HFFc6 (cell line): ENCODE results near the gene NATD1. TPM values are rescaled to one million over a fixed set of nuclear protein-coding genes. Genes with fewer than 3 reads are reported as not detected.

ENCODE experiments used
- DNase-seq: peaks from one replicate; pipeline ENCODE4 v3.0.0-alpha.2; 2018
- H3K27ac Mint-ChIP-seq: 2 replicates; pipeline ENCODE4 v1.8.0; 2020; ENCODE audit warnings: mild to moderate bottlenecking, mixed read lengths
- H3K27me3 Mint-ChIP-seq: 2 replicates; pipeline ENCODE4 v1.8.0; 2021; ENCODE audit warnings: mild to moderate bottlenecking, moderate library complexity, mixed read lengths; ENCODE audit not compliant: insufficient read depth
- H3K36me3 Mint-ChIP-seq: 2 replicates; pipeline ENCODE4 v1.8.0; 2021; ENCODE audit warnings: low read depth, mixed read lengths
- H3K4me1 Mint-ChIP-seq: 2 replicates; pipeline ENCODE4 v1.8.0; 2020; ENCODE audit warnings: low read depth, mixed read lengths
- H3K4me3 Mint-ChIP-seq: 2 replicates; pipeline ENCODE4 v1.8.0; 2020; ENCODE audit warnings: mild to moderate bottlenecking, moderate library complexity, mixed read lengths
- H3K9me3 Mint-ChIP-seq: 2 replicates; pipeline ENCODE4 v1.8.0; 2020; ENCODE audit warnings: mild to moderate bottlenecking, mixed read lengths
- total RNA-seq, 6 experiments: library from RNA; stranded (reverse); fragmentation: NEBNext Ultra II Directional; extraction: Animal tissue kit (Norgen Biotek cat#: 25700); gene quantifications; 2 replicates in 1 of 6; 3 replicates in 5 of 6; pipeline ENCODE4 v1.2.3, GENCODE V29; 2021
- TF ChIP-seq, protein P1 (sequence below): fragments of 200-600 bp; sonication (generic); IDR thresholded peaks from 2 replicates; pipeline ENCODE4 v1.5.0; 2021; ENCODE audit warnings: antibody characterized with exemption, mild to moderate bottlenecking

Gene NATD1
- total RNA-seq, 6 experiments from 2014 or later, result 3.7 to 7.9 (median 4.1) TPM

DNA sequence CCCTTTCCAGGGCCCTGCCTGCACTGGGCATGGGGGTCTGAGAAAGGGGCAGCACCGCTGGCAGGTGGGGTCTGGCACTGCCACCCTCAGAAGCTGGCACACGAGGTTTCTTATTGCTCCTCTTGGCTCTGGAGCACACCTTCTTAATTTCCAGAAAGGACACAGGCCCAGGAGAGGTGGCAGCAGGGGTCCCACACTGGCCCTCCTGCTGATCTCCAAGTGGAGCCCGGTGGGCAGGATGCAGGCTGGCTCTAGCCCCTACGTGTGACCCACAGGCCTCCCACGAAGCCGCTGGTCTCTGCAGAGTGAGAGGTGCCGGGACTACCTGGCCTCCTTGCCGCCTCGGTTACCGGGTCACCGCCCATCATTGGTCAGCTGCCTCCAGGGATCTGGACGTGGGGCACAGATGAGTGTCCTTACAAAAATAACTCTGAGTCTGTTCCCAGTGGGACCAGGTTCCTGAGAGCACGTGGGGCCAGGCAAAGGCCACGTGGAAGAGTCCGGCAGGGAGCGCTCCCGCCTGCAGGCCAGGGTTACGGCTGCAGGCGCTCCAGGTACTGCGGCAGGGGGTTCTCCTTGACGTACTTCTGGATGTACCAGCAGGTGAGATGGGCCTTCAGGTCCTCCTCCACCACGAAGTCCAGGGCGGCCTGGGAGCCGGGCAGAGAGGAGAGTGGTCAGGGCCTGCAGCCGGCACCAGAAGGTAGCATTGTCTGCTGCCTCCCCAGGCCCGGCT is 10.3 kb downstream of the NATD1 start:
- Mint-ChIP-seq H3K27ac (no peak overlapping the region), H3K4me1 (peaks cover 8% of the 10 kb centered on the region; the same call in 1 of the 2 replicates), H3K9me3 (no peaks in the 10 kb centered on the region), H3K27me3 (peaks cover 2% of the 10 kb centered on the region), H3K36me3 (no peaks in the 10 kb centered on the region), H3K4me3 (no peak overlapping the region)
- TF ChIP-seq, protein P1, sequence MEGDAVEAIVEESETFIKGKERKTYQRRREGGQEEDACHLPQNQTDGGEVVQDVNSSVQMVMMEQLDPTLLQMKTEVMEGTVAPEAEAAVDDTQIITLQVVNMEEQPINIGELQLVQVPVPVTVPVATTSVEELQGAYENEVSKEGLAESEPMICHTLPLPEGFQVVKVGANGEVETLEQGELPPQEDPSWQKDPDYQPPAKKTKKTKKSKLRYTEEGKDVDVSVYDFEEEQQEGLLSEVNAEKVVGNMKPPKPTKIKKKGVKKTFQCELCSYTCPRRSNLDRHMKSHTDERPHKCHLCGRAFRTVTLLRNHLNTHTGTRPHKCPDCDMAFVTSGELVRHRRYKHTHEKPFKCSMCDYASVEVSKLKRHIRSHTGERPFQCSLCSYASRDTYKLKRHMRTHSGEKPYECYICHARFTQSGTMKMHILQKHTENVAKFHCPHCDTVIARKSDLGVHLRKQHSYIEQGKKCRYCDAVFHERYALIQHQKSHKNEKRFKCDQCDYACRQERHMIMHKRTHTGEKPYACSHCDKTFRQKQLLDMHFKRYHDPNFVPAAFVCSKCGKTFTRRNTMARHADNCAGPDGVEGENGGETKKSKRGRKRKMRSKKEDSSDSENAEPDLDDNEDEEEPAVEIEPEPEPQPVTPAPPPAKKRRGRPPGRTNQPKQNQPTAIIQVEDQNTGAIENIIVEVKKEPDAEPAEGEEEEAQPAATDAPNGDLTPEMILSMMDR, result no peak
- no peak for DNase-seq

DNA sequence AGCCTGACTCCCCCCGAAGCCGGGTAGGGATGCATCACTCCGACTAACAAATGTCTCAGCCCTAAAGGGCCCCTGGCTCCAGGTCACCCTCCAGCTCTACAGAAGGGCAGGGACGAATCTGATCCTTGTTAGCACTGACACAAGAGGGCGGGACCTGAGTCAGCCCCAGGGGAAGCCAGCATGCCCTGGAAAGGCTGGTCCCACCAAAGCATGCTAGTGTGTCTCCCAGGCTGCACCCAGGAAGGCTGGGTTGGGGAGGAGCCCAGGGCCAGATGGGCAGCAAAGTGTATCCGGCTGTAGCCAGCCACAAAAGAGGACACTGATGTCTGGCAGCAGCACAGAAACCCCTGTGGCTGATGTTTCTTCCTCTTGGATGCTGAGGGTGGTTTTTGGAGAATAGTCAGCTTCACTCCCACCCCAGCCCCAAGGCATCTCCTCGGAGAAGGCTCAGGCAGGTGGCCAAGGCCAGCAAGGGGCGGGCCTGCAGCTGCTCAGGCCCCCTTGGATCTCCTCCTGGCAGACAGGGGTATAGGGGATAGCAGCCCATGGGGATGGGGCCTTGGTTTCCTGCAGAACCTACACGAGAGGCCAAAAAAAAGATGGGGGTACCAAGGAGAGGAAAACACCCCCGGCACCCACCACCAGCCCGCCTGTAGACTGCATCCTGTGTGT is 11.0 kb downstream of the NATD1 start:
- DNase-seq, result peak; percentile 38
- Mint-ChIP-seq H3K27me3 (peaks cover 7% of the 10 kb centered on the region), H3K36me3 (no peaks in the 10 kb centered on the region), H3K9me3 (no peaks in the 10 kb centered on the region), H3K4me3 (no peak overlapping the region; the same call in 1 of the 2 replicates), H3K27ac (no peak overlapping the region), H3K4me1 (peaks cover 8% of the 10 kb centered on the region; the same call in 1 of the 2 replicates)
- TF ChIP-seq, protein P1, result no peak

DNA sequence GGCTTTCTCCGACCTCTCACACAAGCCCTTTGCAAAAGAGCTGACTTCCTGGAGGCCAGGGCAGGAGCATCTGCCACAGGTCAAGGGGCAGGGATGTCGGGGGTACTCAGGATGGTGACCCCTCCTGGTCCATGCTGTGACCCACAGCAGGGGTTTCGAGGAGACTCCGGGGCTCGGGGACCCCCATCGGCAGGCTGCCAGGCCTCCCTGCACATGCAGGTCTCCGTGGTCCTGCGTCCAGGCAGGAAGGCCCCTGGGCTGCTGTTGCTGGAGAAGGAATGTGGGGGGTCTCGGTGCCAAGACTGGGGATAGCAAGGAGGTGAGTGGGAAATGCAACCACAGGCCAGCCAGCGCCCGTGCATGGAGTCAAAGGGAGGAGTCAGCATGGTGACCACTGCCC is 11.6 kb downstream of the NATD1 start:
- Mint-ChIP-seq H3K9me3 (no peaks in the 10 kb centered on the region), H3K4me1 (peaks cover 8% of the 10 kb centered on the region; the same call in 1 of the 2 replicates), H3K36me3 (no peaks in the 10 kb centered on the region), H3K4me3 (no peak overlapping the region), H3K27ac (no peak overlapping the region), H3K27me3 (peaks cover 7% of the 10 kb centered on the region)
- DNase-seq, result no peak
- TF ChIP-seq, protein P1, result peak; percentile 30; the same call in 1 of the 2 replicates

DNA sequence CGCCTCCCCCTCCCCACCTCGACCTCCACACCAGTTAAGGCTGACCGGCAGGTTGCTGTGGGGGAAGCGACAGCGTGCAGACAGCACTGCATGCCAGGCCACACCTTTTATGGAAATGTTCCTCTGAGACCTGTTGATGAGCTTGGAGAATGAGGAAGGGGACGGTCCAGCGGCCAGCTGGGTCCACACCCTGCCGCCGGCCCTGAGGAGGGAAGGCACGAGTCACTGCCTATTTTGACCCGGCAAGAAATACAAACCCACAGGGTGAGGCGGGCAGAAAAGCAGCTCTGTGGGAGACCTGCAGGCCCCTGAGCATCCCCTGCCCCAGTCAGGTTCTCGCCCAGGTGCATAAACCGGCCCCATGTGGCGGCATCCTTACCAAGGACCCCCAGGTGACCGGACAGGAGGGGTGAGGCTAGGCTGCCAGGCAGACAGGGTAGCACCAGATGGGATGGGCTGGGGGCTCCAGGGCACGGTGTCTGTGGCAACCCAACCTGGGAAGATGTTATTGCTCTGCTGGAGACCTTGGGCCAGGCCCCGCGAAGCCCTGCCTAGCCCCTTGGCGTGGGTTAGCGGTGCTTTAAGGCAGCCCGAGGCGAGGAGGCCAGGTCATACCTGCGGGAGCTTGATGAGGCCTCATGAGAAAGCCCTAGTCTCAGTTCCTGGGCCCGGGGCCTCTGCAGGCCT is 12.7 kb downstream of the NATD1 start:
- no peaks in the 10 kb centered on the region for H3K9me3 Mint-ChIP-seq
- H3K4me3 Mint-ChIP-seq, result no peak overlapping the region
- DNase-seq, result no peak
- H3K27me3 Mint-ChIP-seq, result peaks cover 7% of the 10 kb centered on the region
- H3K27ac Mint-ChIP-seq, result no peak overlapping the region
- H3K36me3 Mint-ChIP-seq, result no peaks in the 10 kb centered on the region
- H3K4me1 Mint-ChIP-seq, result peaks cover 8% of the 10 kb centered on the region; the same call in 1 of the 2 replicates
- TF ChIP-seq, protein P1, result no peak

DNA sequence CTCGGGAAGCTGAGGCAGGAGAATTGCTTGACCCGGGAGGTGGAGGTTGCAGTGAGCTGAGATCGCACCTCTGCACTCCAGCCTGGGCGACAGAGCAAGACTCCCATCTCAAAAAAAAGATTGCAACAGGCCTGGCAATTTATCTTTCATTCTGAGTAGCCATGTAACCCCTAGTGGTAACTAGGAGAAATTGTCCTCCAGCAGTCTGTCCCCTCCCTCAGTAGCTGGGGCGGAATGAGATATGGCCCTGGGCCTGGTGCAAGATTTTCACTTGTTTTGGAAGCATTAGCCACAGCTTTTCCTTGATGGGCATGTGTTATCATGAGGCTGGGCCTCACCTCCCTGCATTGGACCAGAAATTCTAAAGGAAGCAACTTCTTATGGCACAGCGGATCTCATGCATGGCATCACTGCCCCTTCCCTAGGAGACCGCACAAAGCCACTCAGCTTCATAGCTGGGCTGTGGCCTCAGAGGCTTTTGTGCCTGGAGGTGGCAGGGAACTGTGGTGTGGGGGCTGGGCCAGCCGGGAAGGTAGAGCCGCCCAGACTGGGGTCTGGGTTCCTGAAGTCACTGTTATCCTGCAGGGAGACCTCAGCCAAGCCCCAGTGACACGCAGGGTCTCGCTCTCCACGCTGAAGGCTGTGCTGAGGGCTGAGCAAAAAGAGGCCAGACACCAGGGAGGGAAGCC is 13.4 kb downstream of the NATD1 start:
- no peak overlapping the region for H3K27ac Mint-ChIP-seq
- H3K9me3 Mint-ChIP-seq, result no peaks in the 10 kb centered on the region

More for the DNA sequence above, 13.4 kb downstream of the NATD1 start:
- TF ChIP-seq, protein P1, result peak; percentile 75
- peak; percentile 23 for DNase-seq
- peaks cover 7% of the 10 kb centered on the region for H3K27me3 Mint-ChIP-seq
- peaks cover 8% of the 10 kb centered on the region; the same call in 1 of the 2 replicates for H3K4me1 Mint-ChIP-seq
- no peak overlapping the region for H3K4me3 Mint-ChIP-seq
- H3K36me3 Mint-ChIP-seq, result no peaks in the 10 kb centered on the region
